K562 (cell line): ENCODE measurements around the gene PAFAH2. TPM values are rescaled to one million over a fixed set of nuclear protein-coding genes. Genes with fewer than 3 reads are reported as not detected.

Experiments
- BACH1 ChIP-seq: fragments of 200-800 bp; sonication (Bioruptor generic); IDR thresholded peaks from 2 replicates; pipeline ENCODE4 v1.6.1; 2016; ENCODE audit warnings: missing genetic modification characterization, missing compliant biosample characterization
- DACH1 ChIP-seq: fragments of 450-650 bp; IDR thresholded peaks from 2 replicates; pipeline ENCODE4 v1.6.1; 2018; ENCODE audit not compliant: partially characterized antibody
- DDX20 ChIP-seq: fragments of 450-650 bp; IDR thresholded peaks from 2 replicates; pipeline ENCODE4 v1.6.1; 2016; ENCODE audit warnings: missing genetic modification characterization, low read depth, mild to moderate bottlenecking, missing compliant biosample characterization, moderate library complexity
- HNRNPH1 ChIP-seq: fragments of 200-400 bp; formaldehyde crosslinking; optimal IDR thresholded peaks from 2 replicates; pipeline ENCODE3; 2017; ENCODE audit warnings: low read depth, mild to moderate bottlenecking, low read length, moderate library complexity
- IRF2 ChIP-seq: sonication (generic); formaldehyde crosslinking; IDR thresholded peaks from 2 replicates; pipeline ENCODE4 v1.8.1; 2022; ENCODE audit warnings: mild to moderate bottlenecking, missing genetic modification reagents
- JUN ChIP-seq, 2 experiments: sonication (generic) in 1 of 2; formaldehyde crosslinking in 1 of 2; IDR thresholded peaks; 2 replicates each; pipeline versions ENCODE4 v1.6.1 to v1.8.0; 2012 to 2022; ENCODE audit warnings: borderline replicate concordance in 2 of 2, mild to moderate bottlenecking in 2 of 2, improper control_type of control experiment in 1 of 2, low read depth in 1 of 2, low read length in 1 of 2, missing genetic modification reagents in 1 of 2
- MAFG ChIP-seq: fragments of 450-650 bp; conservative IDR thresholded peaks from 2 replicates; pipeline ENCODE4 v1.6.1; 2016; ENCODE audit warnings: missing genetic modification characterization, missing compliant biosample characterization
- MED1 ChIP-seq: sonication (generic); formaldehyde crosslinking; IDR thresholded peaks from 2 replicates; pipeline ENCODE4 v1.8.1; 2023; ENCODE audit warnings: missing genetic modification reagents, borderline replicate concordance
- MLX ChIP-seq, 2 experiments: fragments of 450-650 bp in 1 of 2; sonication (generic) in 1 of 2; formaldehyde crosslinking; conservative IDR thresholded peaks; 2 replicates each; pipeline versions ENCODE4 v1.4.0 to v1.8.1; 2020 to 2022; ENCODE audit warnings: mild to moderate bottlenecking in 1 of 2, missing genetic modification reagents in 1 of 2
- POLR3G ChIP-seq: IDR thresholded peaks from 2 replicates; pipeline ENCODE4 v1.6.1; 2011; ENCODE audit not compliant: insufficient read length, insufficient replicate concordance; ENCODE audit errors: extremely low read depth
- POU5F1 ChIP-seq: fragments of 150-350 bp; IDR thresholded peaks from 2 replicates; pipeline ENCODE4 v1.6.1; 2014; ENCODE audit warnings: borderline replicate concordance, low read length, low read depth, mild to moderate bottlenecking; ENCODE audit not compliant: partially characterized antibody
- RBM39 ChIP-seq: fragments of 200-400 bp; formaldehyde crosslinking; optimal IDR thresholded peaks from 2 replicates; pipeline ENCODE3; 2018; ENCODE audit warnings: low read depth, low read length
- TFAM ChIP-seq: fragments of 250-450 bp; sonication (Bioruptor Pico); conservative IDR thresholded peaks from 2 replicates; pipeline ENCODE4 v1.5.0; 2021; ENCODE audit warnings: mild to moderate bottlenecking, moderate library complexity
- ZBTB17 ChIP-seq: fragments of 450-650 bp; formaldehyde crosslinking; IDR thresholded peaks from 2 replicates; pipeline ENCODE4 v1.4.0; 2020; ENCODE audit warnings: mild to moderate bottlenecking
- ZBTB40 ChIP-seq, 2 experiments: fragments of 450-650 bp in 1 of 2; sonication (generic) in 1 of 2; formaldehyde crosslinking in 1 of 2; IDR thresholded peaks; 2 replicates each; pipeline versions ENCODE4 v1.7.1 to v1.9.0; 2016 to 2022; ENCODE audit warnings: inconsistent platforms in 1 of 2, mild to moderate bottlenecking in 1 of 2, missing genetic modification reagents in 1 of 2
- ZNF551 ChIP-seq: fragments of 250-450 bp; sonication (Bioruptor Pico); IDR thresholded peaks from 2 replicates; pipeline ENCODE4 v1.5.0; 2021; ENCODE audit warnings: mild to moderate bottlenecking, moderate library complexity
- ZSCAN29 ChIP-seq: fragments of 450-650 bp; IDR thresholded peaks from 2 replicates; pipeline ENCODE4 v1.6.1; 2017
- polyA plus RNA-seq, 8 experiments: library from polyadenylated mRNA; depleted of rRNA in 4 of 8; stranded (reverse) in 5 of 8; unstranded in 3 of 8; fragments of >200 nt; fragmentation: Nextera tagmentation in 2 of 8; fragmentation: Illumina TruSeq in 1 of 8; extraction: Ambion mirVana in 2 of 8; extraction: Trizol in 1 of 8; gene quantifications; 2 replicates each; pipeline versions ENCODE4 v1.2.1 to v1.2.3, GENCODE V29; 2011 to 2014; ENCODE audit warnings: inconsistent platforms in 1 of 8, missing spikeins in 1 of 8
- total RNA-seq, 7 experiments: library from RNA; depleted of rRNA in 6 of 7; stranded (reverse); fragments of >200 nt in 6 of 7; fragmentation: Illumina TruSeq in 2 of 7; extraction: Trizol in 2 of 7; gene quantifications; 2 replicates each; pipeline versions ENCODE4 v1.2.1 to v1.2.3, GENCODE V29; 2011 to 2021; ENCODE audit warnings: low replicate concordance in 1 of 7

Gene PAFAH2
- total and polyA plus RNA-seq, 9 of the 15 experiments (the other 6 are each of a cell fraction or from before 2014, with no cell fraction given), result 4.2 to 10.9 (median 6.8) TPM

- TF ChIP-seq MED1 (CRISPR knock-in tag), result no peak
- no peak for TF ChIP-seq IRF2 (CRISPR knock-in tag)
- TF ChIP-seq DACH1, result peak; percentile 67
- no peak for TF ChIP-seq TFAM (CRISPR knock-in tag)
- no peak for TF ChIP-seq MAFG (tag)
- TF ChIP-seq POU5F1, result peak; percentile 98
- 0 out of 2 replicates have a peak, but pooled peaks have one; percentile 17 for TF ChIP-seq ZSCAN29
- TF ChIP-seq JUN (IDR thresholded peaks at IDR 0.05; ENCODE audit: borderline replicate concordance, low read depth, low read length), result peak; percentile 77; the same call in 1 of the 2 replicates
- 0 out of 2 replicates have a peak, but pooled peaks have one; percentile 79 for TF ChIP-seq JUN (CRISPR knock-in tag; IDR thresholded peaks at IDR 0.05; ENCODE audit: borderline replicate concordance)
- peak; percentile 97 for TF ChIP-seq RBM39
- no peak for TF ChIP-seq ZNF551
- no peak for TF ChIP-seq POLR3G
- peak; percentile 93 for TF ChIP-seq ZBTB40 (IDR thresholded peaks at IDR 0.05)
- TF ChIP-seq ZBTB40 (CRISPR knock-in tag; IDR thresholded peaks at IDR 0.05), result no peak
- no peak for TF ChIP-seq HNRNPH1
- peak; percentile 86 for TF ChIP-seq ZBTB17
- peak; percentile 95 for TF ChIP-seq BACH1 (tag)
- TF ChIP-seq MLX (CRISPR knock-in tag; conservative IDR thresholded peaks at IDR 0.05), result no peak; a peak in 1 of 4 replicates
- TF ChIP-seq DDX20 (tag), result no peak; the same call in 1 of the 2 replicates
Measured at GRCh38 chr1:25997828-25998761, at the start of gene PAFAH2 (continued).
